ENCODE measurements around the gene KLHL12.

KLHL12 gene

DNA sequence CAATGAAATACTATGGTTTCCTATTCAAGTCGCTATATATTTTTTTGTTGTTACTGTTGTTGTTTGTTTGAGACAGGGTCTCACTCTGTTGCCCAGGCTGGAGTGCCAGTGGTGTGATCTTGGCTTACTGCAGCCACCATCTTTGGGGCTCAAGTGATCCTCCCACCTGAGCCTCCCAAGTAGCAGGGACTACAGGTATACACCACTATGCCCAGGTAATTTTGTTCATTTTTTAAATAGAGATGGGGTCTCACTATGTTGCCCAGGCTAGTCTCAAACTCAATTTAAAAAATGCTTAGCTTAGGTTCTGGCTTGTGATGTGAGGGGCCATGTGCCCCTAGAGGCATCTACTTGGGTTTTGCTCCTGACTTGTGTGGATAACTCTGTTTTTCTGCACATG lies 47.9 kb downstream of the KLHL12 start:
- no peak for DNase-seq

DNA sequence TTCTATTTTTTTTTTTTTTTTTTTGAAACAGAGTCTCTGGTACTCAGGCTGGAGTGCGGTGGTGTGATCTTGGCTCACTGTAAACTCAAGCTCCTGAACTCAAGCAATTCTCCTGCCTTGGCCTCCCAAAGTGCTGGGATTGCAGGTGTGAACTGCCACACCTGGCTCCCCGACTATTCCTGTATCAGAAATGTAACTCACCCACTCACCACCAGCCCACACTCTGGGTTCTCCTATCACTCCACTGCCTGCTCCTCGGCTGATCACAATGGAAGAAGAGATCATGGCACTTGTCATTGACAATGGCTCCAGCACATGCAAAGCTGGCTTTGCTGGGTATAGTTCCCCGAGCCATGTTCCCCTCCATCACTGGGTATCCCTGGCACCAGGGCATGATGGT lies 54.0 kb downstream of the KLHL12 start:
- DNase-seq, result no peak

DNA sequence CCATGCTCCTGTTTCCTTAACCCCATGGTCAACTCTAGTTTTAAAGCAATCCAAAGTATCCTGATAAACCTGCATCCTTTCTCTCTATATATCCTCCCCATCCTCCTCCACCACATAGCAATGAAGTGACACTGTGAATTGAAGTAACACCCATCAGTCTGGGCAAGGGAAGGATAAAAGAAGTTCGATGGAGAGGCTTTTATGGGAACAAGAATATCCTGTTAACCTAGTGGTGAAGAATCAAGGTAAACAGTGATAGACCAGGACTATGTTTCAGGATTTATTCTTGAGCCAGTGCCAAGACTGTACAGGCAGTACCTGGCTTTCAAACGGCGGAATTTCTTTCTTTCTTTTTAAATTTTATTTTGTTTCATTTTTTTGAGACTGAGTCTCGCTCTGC lies 55.7 kb downstream of the KLHL12 start:
- no peak for DNase-seq

DNA sequence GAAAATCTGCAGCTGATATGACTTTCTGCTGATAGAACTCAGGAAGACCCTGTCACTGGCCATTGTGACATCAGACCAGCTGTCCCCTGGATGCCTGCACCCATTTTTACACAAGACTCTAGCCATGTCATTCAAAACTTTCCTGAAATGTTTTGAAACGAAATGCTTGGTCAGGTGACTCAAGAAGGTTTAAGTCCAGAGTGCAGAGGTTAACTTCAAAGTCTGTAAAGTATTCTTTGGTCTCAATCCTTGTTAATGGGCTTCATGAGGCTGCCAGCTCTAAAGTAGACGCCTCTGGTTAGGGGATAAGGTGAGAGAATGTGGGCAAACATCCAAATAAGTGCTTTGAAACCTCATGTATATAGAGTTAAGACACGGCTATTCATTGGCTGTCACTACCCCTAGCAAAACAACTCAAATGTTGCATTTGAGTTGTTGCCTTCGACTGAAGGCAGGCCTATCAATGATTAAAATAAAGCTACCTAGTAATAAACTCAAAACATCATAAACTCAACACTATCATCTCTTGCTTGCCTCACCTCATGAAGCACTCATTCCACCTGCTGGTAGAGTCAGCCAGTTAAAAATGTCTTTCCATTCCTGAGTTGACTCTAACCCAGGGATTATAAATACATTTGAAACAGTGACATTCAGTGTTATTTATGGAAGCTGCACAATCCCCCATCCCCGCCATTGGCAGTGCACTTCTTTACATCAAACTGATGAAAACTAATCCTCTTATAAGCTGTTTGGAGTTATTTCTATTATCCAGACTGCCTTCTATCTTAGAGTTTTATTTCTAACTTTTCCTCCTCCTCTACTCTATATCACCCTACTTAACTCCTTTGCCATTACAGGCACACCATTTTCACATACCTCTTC lies 64.1 kb downstream of the KLHL12 start:
- no peak for DNase-seq

DNA sequence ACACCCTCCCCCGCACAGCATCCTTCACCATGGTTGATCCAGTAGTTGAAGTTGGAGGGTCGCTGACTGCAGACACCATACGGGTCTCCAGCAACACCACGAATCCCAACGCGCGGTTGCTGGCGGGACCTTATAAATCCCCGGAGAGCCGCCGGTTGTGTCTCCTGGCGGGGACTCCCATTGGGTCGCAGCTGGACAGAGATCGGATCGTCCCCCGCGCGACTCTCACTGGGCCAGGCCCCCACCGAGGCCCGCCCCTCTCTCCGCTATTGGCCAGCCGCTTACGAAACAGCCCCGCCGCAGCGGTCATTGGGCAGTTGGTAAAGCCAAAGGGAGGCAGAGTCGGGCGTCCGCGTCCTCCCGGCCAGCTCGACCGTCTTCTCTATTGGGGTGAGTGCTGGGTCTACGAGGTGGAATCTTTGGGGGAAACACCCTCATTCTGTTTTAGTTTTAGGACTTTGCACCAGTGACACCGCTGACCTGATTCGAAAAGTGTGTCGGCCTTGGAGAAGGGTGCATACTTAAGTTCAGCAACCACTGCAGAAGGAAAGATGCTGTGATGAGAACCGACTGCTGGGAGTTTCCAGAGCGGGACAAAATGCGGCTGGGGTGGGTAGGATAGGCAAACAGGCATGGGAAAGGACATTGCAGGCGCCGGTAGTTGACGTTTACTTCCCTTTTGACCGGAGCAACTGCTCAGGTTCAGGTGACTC lies 65.5 kb downstream of the KLHL12 start:
- peak; percentile 76 for DNase-seq

DNA sequence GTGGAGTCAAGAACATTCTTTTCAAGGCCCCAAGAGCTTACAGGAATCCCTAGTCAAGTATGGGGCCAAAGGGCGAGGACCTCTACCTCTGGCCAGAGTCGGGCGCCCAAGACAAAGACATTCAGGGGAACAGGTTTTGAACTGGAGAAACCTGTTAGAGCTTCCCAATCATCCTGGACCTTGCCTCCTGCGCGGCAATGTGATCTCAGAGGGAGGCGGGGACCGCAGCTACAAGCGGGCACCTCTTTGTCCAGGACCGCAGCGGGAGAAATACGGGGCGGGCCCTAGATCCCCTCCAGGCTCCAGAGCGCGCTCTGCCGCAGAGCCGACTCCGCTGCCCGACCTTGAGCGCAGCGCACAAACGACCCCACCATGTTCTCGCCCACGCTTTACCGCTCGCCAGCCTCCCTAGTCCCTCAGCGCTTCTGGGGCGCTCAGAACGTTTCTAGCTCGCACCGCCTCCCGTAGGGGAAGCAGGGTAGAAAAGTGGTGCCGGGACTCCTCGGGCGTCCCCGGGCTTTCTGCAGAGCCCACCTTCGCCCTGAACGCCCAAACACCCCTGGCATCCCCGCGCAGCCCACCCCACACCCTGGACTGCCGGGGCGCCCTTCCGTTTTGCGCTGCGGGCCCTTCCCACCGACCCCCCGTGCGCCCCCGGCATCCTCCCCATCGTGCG lies 66.2 kb downstream of the KLHL12 start:
- peak; percentile 8 for DNase-seq

DNA sequence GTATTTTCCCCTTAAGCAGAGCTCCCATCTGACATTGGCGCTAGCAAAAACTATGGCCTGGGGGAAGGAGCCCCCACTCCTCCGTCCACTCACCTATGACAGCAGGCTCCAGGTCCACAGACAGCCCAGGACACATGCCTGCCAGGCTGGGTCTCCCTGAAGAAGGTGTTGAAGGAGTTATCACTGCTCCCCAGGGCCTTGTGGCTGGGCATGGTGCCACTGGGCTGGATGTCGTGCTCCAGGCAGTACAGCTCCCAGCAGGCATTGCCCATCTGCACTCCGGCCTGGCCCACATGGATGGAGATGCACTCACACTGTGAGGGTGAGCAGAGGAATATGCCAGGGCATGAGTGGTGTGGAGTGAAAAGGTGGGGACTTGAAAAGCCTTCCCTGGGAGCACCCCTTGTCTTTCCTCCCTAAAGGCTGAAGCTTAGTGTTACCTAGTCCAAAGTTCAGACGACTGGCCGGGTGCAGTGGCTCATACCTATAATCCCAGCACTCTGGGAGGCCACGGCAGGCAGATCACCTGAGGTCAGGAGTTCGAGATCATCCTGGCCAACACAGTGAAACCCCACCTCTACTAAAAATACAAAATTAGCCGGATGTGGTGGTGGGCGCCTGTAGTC lies 68.1 kb downstream of the KLHL12 start:
- DNase-seq, result no peak

DNA sequence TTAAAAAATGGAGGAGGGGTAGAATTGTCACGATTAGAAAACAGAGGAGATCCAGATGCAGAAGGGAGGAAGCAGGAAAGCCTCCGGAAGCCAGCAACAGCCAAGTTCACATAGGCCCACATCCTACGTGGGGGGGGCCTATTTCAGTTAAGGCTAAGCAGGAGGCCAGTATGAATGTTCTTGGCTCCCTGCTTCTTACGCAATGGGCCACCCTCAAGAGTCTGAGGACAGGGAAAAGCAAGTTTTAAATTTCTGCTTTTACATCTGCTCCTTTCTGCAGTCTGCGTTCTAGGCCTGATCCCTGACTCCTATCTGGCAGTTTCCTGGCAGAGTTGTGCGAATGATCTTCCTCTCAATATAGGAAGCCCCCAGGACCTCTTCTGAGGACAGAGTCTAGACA lies 68.7 kb downstream of the KLHL12 start:
- DNase-seq, result no peak

DNA sequence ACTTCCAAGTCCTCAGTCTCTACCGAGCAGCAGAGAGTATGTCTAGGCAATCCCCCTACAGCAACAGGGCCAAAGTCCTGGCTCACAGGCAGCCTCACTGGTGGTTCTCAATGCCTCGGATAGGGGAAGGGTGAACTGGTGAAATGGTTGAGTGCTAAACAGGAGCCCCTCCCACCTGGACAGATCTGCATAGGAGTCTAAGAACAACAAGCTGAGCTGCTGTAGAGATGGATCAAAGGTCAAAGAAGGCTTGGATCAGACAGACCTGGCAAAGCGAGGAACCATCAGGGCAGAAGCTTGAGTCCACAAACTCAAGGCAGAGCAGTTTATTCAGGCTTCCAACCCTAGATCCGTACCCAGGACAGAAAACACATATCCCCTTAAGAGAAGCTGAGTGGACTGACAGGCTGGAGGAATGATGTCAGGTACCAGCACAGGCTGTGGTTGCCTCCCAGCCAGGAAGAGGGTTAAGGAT lies 69.9 kb downstream of the KLHL12 start:
- DNase-seq, result no peak

DNA sequence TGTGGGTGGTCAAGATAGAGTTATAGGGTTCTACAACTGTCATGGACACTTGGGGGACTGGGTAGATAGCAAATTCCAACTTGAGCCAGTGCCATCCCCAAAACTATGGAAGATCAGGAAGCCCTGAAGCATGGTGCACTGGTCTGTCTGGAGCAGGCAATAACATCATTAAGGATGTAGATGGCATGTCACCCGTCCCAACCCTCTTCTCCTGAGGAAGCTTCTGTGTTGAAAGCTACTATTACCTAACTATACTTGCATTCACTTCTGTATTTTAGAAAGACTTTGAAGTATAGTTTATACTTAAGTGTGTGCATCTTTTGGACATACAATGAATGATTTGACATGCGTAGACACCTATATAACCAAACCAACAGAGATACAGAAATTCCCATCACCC lies 71.0 kb downstream of the KLHL12 start:
- DNase-seq, result no peak

DNA sequence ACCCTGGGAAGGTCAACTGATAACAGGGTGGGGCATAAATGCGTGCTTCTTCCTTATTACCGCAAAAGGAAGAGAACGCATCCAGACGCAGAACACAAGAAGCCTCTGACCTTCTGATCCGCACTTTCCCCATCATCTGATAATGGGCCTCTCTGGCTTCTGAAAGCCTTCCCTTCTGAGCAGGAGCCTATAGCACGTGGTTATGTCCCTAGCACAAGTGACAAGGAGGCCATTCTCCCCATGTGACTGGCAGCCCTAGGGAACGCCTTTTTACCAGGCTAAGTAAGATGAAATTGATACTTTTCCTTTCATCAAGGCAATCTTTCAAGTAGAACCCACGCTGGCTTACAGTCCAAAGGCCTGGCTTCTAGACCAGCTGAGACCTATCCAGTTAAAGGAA lies 72.2 kb downstream of the KLHL12 start:
- no peak for DNase-seq

DNA sequence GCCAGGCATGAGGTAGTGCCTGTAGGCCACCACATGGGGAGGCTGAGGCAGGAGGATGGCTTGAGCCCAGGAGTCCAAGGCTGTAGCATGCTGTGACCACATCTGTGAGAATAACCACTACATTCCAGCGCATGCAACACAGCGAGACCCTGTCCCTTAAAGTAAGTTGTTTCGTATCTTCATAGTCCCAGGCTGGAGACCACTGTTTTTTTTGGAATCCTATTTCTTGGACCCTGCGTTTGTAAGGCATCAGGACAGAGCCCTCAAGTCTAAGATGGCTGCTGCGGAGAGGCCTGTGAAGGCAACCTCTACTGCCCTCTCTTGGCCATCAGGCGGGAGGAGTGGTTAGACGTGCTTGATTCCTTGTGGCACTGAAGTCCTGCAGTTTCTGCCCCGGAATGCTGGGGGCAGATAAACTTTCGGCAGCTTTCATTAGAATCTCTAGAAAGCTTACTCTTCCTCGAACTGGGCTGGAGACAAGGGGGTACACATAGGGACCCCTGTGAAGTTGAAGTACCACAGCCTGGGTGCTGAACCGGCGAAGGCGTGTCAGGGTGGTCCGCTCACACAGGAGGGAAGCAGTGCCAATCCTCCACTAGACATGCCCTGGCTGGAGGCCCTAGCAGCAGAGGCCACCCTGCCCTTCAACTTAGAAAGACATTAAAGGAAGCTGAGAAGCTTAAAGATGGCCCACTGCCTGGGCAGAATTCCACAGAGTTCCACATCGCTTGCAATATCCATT lies 74.7 kb downstream of the KLHL12 start:
- DNase-seq, result peak; percentile 3

DNA sequence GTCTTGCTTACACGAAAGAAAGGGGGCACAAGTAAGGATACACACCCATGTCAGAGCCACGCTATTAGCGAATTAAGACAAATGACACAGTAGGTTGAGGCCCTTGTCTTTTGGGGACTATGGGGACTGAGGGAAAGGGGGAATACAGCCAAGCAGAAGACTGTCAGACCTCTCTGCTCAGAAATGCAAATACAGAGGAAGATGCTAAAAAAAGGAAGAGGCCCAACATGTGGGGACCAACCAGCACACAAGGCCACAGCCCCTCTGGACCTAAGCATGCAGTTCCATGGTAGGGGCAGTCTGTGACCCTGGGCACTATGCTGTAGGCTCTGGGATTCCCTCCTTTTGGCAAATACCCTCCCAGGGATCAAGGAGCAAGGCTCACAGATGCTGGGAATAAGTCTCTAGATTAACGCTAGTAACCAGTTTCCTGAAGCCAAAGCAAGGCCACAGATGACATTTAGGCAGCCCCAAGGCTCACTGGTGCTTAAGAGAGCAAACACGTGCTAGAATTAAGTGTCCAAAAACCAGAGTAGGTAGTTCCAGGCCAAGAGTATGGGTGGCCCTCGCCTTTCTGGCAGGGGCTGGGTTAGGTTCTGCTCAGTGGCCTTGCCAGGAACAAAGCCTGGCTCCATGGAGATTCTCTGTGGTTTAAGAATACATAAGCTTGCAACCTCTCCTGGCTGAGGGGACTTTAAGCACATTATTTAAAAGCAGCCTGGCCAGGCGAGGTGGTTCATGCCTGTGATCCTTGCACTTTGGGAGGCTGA lies 76.3 kb downstream of the KLHL12 start:
- no peak for DNase-seq

DNA sequence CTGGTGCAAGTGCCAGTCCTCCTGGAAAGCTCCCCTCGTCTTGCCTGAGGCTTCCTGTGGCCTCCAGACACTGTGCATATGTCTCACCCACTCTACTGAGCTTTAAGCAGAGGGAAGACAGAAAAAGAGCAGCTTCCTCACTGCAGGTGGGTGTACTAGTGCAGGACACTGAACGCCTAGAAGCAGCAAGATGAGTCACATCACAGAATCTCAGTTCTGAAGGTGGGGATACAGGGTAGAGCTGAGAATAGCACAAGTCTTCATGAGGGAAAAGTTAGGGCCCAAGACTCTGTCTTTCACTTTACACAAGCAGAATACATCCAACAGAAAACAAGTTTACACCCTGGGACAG lies 78.9 kb downstream of the KLHL12 start:
- DNase-seq, result no peak

DNA sequence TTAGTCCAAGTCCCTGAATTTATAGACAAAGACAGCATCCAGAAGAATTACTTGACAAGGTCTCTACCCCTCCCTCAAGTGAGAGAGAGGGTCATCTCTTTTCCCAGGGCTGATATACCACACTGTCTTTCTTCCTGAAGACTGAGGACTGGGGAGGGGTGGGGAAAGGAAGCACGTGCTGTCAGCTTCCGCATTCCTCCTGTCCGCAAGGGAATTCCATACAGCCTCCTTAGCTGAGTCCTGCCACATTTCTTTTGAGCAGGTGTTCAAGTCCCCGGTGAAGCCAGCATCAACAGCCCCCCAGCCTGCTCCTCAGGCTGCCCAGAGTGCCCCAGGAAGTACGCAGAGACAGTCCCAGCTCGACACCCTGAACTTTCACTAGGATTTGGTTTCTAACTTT lies 82.1 kb downstream of the KLHL12 start:
- no peak for DNase-seq

DNA sequence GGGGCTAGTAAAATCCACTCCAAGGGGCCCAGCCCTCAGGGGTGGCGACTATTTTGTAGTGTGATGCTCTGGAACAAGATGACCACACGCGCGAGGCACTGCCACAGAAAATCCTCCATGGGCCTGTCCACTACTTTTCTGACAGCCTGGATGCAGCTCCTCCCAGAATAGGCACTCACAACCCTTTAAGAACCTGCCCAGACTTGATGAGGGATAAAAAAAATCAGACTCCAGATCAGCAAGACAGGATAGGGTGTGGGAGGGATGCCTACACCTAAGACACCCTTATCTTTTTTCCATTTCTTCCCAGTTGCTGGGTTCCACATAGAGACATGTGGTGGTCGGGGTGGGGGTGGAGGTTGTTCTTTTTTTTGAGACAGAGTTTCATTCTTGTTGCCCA lies 82.8 kb downstream of the KLHL12 start:
- no peak for DNase-seq

DNA sequence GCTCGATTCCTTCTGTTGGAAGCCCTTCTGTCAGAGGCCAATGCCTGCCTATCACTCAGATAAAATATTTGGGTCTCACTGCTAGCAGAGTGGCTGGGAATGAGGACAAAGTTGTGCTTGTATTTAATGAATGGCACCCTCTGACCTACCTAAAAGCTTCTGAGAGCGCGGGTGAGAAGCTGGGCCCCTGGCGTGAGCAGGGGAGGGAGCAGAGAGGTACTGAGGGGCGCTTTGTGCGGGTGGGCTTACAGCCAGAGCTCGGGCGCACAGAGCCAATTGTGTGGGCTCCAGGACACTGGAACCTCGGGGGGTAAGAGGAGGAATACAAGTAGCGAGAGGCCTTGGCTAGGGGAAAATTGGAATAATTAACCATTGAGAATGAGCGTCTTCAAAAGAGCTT lies 84.0 kb downstream of the KLHL12 start:
- no peak for DNase-seq
